Mucosa of rectum (tissue), 2 donors: ENCODE data around the gene SEL1L3.

Experiments
- H3K27ac ChIP-seq, 2 donors: one replicate each; pipeline ENCODE4 v1.7.0; 2013; ENCODE audit warnings: inconsistent platforms in 2 of 2, low read depth in 2 of 2, low read length in 2 of 2
- H3K27me3 ChIP-seq, 2 donors: one replicate each; pipeline ENCODE4 v1.7.0; 2013; ENCODE audit warnings: low read length in 2 of 2; ENCODE audit not compliant: control insufficient read depth in 2 of 2, insufficient read depth in 2 of 2
- H3K36me3 ChIP-seq, 2 donors: one replicate each; pipeline ENCODE4 v1.7.0; 2013; ENCODE audit warnings: low read length in 2 of 2; ENCODE audit not compliant: control insufficient read depth in 2 of 2, insufficient read depth in 2 of 2
- H3K4me1 ChIP-seq, 2 donors: one replicate each; pipeline ENCODE4 v1.7.0; 2013; ENCODE audit warnings: low read length in 2 of 2, mild to moderate bottlenecking in 1 of 2; ENCODE audit not compliant: control insufficient read depth in 2 of 2, insufficient read depth in 2 of 2
- H3K4me3 ChIP-seq, 2 donors: one replicate each; pipeline ENCODE4 v1.7.0; 2013; ENCODE audit warnings: low read length in 2 of 2
- H3K9ac ChIP-seq, 2 donors: one replicate each; pipeline ENCODE4 v1.7.0; 2013; ENCODE audit warnings: low read length in 2 of 2, low read depth in 1 of 2, mild to moderate bottlenecking in 1 of 2
- H3K9me3 ChIP-seq, 2 donors: one replicate each; pipeline ENCODE4 v1.7.0; 2013; ENCODE audit warnings: low read length in 2 of 2; ENCODE audit not compliant: control insufficient read depth in 2 of 2
- donor health status: healthy.
- donor health status: Normal muscosa, but diverticular disease.

Gene SEL1L3

GRCh38 chr4:25811841-25812240 is 50.9 kb downstream of the SEL1L3 start:
- Histone ChIP-seq H3K4me1 (peaks cover 2 to 8% of the 10 kb centered on the region in 2 donors), H3K9ac (no peak overlapping the region), H3K27me3 (no peaks in the 10 kb centered on the region), H3K36me3 (peaks cover 35 to 42% of the 10 kb centered on the region in 2 donors), H3K4me3 (no peak overlapping the region), H3K9me3 (no peaks in the 10 kb centered on the region), H3K27ac (no peak overlapping the region)

- Histone ChIP-seq H3K4me1 (peaks cover 2 to 8% of the 10 kb centered on the region in 2 donors), H3K9ac (no peak overlapping the region), H3K27me3 (no peaks in the 10 kb centered on the region), H3K9me3 (no peaks in the 10 kb centered on the region), H3K4me3 (no peak overlapping the region), H3K27ac (no peak overlapping the region), H3K36me3 (peaks cover 35 to 40% of the 10 kb centered on the region in 2 donors)
Observed at GRCh38 chr4:25811374-25811690, 51.5 kb downstream of the SEL1L3 start.

GRCh38 chr4:25810461-25811373 is 52.1 kb downstream of the SEL1L3 start:
- no peaks in the 10 kb centered on the region for H3K27me3 ChIP-seq
- no peak overlapping the region for H3K27ac ChIP-seq
- H3K9me3 ChIP-seq, result no peaks in the 10 kb centered on the region
- H3K4me3 ChIP-seq, result no peak overlapping the region
- H3K4me1 ChIP-seq, result peaks cover 2 to 8% of the 10 kb centered on the region in 2 donors
- H3K36me3 ChIP-seq, result peaks cover 34 to 40% of the 10 kb centered on the region in 2 donors
- no peak overlapping the region for H3K9ac ChIP-seq

DNA sequence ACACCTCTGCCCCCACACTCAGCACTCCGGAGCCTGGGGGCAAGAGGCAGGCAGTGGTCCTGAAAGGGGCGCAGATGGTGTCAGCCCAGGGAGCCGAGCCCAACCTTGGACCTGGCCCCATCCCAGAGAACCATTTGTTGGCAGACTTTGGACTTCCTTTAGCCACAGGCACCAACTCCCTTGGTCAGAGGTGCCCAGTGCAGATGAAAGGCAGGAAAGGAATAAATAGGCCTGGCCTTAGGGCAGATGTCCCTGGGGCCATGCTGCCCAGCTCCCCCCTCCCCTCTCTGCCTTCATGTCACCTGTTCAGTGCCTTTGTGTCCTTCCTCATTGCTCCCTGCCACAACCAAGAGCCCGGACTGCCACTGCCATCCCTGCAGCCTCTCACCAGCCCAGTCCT is 52.8 kb downstream of the SEL1L3 start:
- peaks cover 37 to 39% of the 10 kb centered on the region in 2 donors for H3K36me3 ChIP-seq
- no peak overlapping the region for H3K9ac ChIP-seq
- H3K27ac ChIP-seq, result no peak overlapping the region
- no peak overlapping the region for H3K4me3 ChIP-seq
- no peaks in the 10 kb centered on the region for H3K27me3 ChIP-seq
- H3K9me3 ChIP-seq, result no peaks in the 10 kb centered on the region
- H3K4me1 ChIP-seq, result peaks cover 2 to 8% of the 10 kb centered on the region in 2 donors

GRCh38 chr4:25807102-25807728 is 55.6 kb downstream of the SEL1L3 start:
- Histone ChIP-seq H3K9ac (no peak overlapping the region), H3K27ac (no peak overlapping the region), H3K4me3 (no peak overlapping the region), H3K9me3 (no peaks in the 10 kb centered on the region), H3K27me3 (no peaks in the 10 kb centered on the region), H3K4me1 (peaks cover 0 to 8% of the 10 kb centered on the region in 2 donors), H3K36me3 (peaks cover 50 to 55% of the 10 kb centered on the region in 2 donors)

- no peak overlapping the region for H3K4me3 ChIP-seq
- no peak overlapping the region for H3K9ac ChIP-seq
- H3K9me3 ChIP-seq, result no peaks in the 10 kb centered on the region
- H3K36me3 ChIP-seq, result peaks cover 48 to 50% of the 10 kb centered on the region in 2 donors
- no peak overlapping the region for H3K27ac ChIP-seq
- H3K27me3 ChIP-seq, result no peaks in the 10 kb centered on the region
- peaks cover 0 to 7% of the 10 kb centered on the region in 2 donors for H3K4me1 ChIP-seq
Observed at GRCh38 chr4:25805255-25805860, 57.4 kb downstream of the SEL1L3 start.

DNA sequence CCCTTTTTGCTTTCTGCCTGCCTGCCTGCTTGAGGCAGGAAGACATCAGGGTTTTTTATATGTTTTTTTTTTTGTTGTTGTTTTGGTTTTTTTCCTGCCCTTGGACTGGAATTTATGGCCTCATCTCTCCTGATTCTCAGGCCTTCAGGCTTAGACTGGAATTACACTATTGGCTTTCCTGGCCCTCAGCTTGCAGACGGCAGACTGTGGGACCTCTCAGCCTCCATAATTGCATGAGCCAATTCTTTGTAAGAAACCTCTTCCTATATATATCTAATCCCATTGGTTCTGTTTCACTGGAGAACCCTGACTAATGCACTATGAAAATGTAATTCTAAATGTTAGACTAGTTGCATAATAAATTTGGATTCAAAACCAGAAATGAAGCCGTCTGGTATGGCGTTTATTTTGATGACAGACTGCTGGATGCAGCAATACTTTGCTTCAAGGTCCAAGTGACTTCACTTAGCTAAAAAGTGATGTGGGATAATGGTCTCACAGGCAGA is 59.0 kb downstream of the SEL1L3 start:
- H3K27ac ChIP-seq, result no peak overlapping the region
- no peak overlapping the region for H3K9ac ChIP-seq
- peaks cover 53 to 57% of the 10 kb centered on the region in 2 donors for H3K36me3 ChIP-seq
- H3K4me1 ChIP-seq, result no peaks in the 10 kb centered on the region
- no peak overlapping the region for H3K4me3 ChIP-seq
- H3K9me3 ChIP-seq, result no peaks in the 10 kb centered on the region
- H3K27me3 ChIP-seq, result no peaks in the 10 kb centered on the region

GRCh38 chr4:25801594-25801993 is 61.2 kb downstream of the SEL1L3 start:
- Histone ChIP-seq H3K9me3 (no peaks in the 10 kb centered on the region), H3K27me3 (no peaks in the 10 kb centered on the region), H3K9ac (no peak overlapping the region), H3K27ac (no peak overlapping the region), H3K4me1 (no peaks in the 10 kb centered on the region), H3K36me3 (peaks cover 53 to 66% of the 10 kb centered on the region in 2 donors), H3K4me3 (no peak overlapping the region)

DNA sequence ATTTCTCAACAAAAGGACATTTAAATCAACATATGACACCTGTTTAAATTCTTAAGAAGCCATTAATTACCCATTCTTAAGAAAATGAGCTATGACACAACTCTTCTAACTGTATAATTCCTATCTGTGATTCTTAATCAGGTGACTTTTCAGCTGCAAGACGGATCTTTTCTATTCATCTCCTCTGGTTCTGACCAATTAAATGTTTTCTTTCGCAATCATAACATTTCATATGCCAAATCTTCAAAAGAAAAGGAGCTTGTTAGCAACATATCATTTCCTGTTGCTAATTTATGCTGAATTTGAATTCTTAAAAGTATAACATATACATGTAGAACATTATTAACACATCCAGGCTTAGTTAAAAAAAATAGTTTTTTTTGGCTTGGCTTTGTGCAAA is 62.5 kb downstream of the SEL1L3 start:
- Histone ChIP-seq H3K9ac (no peak overlapping the region), H3K4me3 (no peak overlapping the region), H3K36me3 (peaks cover 54 to 69% of the 10 kb centered on the region in 2 donors), H3K4me1 (no peaks in the 10 kb centered on the region), H3K27ac (no peak overlapping the region), H3K9me3 (no peaks in the 10 kb centered on the region), H3K27me3 (no peaks in the 10 kb centered on the region)

DNA sequence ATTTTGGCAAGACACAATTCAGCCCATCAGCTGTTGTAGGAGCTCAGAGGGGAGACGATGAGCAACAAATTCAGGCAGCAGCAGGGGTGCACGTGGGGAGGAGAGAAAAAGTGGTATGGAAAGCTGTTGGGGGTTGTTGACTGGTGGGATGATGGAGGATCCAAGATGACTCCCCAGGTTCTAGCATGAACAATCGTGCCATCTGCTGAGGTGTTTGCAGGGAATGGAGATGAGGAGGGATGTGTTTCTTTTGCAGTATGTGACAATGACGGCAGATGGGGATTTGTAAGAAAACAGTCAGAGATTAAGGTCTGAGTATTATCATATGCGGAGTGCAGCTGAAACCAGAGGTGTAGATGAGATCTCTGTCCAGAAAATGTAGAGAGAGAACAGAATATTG is 63.3 kb downstream of the SEL1L3 start:
- Histone ChIP-seq H3K27me3 (no peaks in the 10 kb centered on the region), H3K9me3 (no peaks in the 10 kb centered on the region), H3K36me3 (peaks cover 48 to 66% of the 10 kb centered on the region in 2 donors), H3K4me1 (no peaks in the 10 kb centered on the region), H3K9ac (no peak overlapping the region), H3K27ac (no peak overlapping the region), H3K4me3 (no peak overlapping the region)
